ENCODE results near the gene RAD51C. TPM values are rescaled to one million over a fixed set of nuclear protein-coding genes. Genes with fewer than 3 reads are reported as not detected.

RAD51C gene
- total and polyA plus RNA-seq, 10 of the 15 experiments (the other 5 are each of a cell fraction or from before 2014, with no cell fraction given): 59.6 to 267 (median 106) TPM

DNA sequence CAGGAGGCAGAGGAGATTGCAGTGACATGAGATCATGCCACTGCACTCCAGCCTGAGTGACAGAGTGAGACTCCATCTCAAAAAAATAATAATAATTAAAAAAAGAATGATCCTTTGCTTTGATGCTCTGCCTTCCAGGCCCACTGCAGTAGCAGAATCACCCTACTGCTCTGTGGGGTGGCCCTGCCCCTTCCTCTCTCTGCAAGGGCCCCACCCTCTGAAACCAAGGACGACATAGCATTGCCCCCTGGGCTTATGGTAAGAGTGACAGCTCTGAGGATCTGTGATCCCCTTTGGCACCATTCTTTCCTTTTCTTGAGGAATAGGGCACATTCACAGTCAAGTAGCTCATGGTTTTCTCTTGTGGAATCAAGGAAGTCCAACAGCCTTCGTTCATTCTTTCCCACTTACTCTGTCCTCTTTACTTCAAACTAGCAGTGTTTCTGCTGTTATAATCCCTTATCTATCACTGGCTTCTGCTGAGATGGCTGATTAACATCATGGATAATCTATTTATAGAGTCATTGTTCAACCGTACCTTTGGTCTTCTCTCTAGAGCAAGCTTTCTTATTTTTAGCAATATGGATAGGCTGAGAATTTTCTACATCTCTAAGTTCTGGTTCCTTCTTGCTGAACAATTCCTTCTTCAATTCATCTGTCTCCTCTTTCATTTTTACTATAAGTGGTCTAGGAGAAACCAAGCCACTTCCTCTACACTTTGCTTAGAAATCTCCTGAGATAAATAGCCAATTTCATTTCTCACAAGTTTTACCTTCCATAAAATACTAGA, 14.1 kb downstream of the RAD51C start (continued):
- TF ChIP-seq, protein P1, sequence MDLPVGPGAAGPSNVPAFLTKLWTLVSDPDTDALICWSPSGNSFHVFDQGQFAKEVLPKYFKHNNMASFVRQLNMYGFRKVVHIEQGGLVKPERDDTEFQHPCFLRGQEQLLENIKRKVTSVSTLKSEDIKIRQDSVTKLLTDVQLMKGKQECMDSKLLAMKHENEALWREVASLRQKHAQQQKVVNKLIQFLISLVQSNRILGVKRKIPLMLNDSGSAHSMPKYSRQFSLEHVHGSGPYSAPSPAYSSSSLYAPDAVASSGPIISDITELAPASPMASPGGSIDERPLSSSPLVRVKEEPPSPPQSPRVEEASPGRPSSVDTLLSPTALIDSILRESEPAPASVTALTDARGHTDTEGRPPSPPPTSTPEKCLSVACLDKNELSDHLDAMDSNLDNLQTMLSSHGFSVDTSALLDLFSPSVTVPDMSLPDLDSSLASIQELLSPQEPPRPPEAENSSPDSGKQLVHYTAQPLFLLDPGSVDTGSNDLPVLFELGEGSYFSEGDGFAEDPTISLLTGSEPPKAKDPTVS (IDR thresholded peaks at IDR 0.05; ENCODE audit: low read depth, low read length): no peak
- TF ChIP-seq ZNF24 (IDR thresholded peaks at IDR 0.05) (0 out of 2 replicates have a peak, but pooled peaks have one; percentile 8), NFXL1 (IDR thresholded peaks at IDR 0.05; ENCODE audit: borderline replicate concordance) (no peak), IKZF2 (IDR thresholded peaks at IDR 0.05) (peak; percentile 86 to 87), MXI1 (IDR thresholded peaks at IDR 0.05; ENCODE audit: low read depth, low read length) (no peak), KAT2A (conservative IDR thresholded peaks at IDR 0.05; ENCODE audit: control insufficient read depth, low read depth, low read length) (no peak), SMARCA5 (IDR thresholded peaks at IDR 0.05) (peak; percentile 14; the same call in 1 of the 2 replicates), BHLHE40 (IDR thresholded peaks at IDR 0.05; ENCODE audit: borderline replicate concordance in 1 of 2, low read depth in 2 of 2, low read length in 1 of 2) (0 out of 4 replicates have a peak, but pooled peaks of 1 of the 2 experiments have one; percentile 15), EP300 (IDR thresholded peaks at IDR 0.05; ENCODE audit: borderline replicate concordance in 1 of 2, control insufficient read depth in 1 of 2, low read depth in 2 of 2, low read length in 2 of 2) (peak in 1 of 2 experiments; percentile 68; a peak in 1 of 4 replicates), SMC3 (IDR thresholded peaks at IDR 0.05; ENCODE audit: borderline replicate concordance, low read length) (no peak)
- TF ChIP-seq, protein P2, sequence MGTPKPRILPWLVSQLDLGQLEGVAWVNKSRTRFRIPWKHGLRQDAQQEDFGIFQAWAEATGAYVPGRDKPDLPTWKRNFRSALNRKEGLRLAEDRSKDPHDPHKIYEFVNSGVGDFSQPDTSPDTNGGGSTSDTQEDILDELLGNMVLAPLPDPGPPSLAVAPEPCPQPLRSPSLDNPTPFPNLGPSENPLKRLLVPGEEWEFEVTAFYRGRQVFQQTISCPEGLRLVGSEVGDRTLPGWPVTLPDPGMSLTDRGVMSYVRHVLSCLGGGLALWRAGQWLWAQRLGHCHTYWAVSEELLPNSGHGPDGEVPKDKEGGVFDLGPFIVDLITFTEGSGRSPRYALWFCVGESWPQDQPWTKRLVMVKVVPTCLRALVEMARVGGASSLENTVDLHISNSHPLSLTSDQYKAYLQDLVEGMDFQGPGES (IDR thresholded peaks at IDR 0.05): no peak
- TF ChIP-seq, protein P3, sequence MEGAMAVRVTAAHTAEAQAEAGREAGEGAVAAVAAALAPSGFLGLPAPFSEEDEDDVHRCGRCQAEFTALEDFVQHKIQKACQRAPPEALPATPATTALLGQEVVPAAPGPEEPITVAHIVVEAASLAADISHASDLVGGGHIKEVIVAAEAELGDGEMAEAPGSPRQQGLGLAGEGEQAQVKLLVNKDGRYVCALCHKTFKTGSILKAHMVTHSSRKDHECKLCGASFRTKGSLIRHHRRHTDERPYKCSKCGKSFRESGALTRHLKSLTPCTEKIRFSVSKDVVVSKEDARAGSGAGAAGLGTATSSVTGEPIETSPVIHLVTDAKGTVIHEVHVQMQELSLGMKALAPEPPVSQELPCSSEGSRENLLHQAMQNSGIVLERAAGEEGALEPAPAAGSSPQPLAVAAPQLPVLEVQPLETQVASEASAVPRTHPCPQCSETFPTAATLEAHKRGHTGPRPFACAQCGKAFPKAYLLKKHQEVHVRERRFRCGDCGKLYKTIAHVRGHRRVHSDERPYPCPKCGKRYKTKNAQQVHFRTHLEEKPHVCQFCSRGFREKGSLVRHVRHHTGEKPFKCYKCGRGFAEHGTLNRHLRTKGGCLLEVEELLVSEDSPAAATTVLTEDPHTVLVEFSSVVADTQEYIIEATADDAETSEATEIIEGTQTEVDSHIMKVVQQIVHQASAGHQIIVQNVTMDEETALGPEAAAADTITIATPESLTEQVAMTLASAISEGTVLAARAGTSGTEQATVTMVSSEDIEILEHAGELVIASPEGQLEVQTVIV (IDR thresholded peaks at IDR 0.05; ENCODE audit: borderline replicate concordance, partially characterized antibody): no peak
- TF ChIP-seq, protein P4, sequence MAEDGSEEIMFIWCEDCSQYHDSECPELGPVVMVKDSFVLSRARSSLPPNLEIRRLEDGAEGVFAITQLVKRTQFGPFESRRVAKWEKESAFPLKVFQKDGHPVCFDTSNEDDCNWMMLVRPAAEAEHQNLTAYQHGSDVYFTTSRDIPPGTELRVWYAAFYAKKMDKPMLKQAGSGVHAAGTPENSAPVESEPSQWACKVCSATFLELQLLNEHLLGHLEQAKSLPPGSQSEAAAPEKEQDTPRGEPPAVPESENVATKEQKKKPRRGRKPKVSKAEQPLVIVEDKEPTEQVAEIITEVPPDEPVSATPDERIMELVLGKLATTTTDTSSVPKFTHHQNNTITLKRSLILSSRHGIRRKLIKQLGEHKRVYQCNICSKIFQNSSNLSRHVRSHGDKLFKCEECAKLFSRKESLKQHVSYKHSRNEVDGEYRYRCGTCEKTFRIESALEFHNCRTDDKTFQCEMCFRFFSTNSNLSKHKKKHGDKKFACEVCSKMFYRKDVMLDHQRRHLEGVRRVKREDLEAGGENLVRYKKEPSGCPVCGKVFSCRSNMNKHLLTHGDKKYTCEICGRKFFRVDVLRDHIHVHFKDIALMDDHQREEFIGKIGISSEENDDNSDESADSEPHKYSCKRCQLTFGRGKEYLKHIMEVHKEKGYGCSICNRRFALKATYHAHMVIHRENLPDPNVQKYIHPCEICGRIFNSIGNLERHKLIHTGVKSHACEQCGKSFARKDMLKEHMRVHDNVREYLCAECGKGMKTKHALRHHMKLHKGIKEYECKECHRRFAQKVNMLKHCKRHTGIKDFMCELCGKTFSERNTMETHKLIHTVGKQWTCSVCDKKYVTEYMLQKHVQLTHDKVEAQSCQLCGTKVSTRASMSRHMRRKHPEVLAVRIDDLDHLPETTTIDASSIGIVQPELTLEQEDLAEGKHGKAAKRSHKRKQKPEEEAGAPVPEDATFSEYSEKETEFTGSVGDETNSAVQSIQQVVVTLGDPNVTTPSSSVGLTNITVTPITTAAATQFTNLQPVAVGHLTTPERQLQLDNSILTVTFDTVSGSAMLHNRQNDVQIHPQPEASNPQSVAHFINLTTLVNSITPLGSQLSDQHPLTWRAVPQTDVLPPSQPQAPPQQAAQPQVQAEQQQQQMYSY (CRISPR knock-in tag; IDR thresholded peaks at IDR 0.05): no peak
- TF ChIP-seq, protein P5, sequence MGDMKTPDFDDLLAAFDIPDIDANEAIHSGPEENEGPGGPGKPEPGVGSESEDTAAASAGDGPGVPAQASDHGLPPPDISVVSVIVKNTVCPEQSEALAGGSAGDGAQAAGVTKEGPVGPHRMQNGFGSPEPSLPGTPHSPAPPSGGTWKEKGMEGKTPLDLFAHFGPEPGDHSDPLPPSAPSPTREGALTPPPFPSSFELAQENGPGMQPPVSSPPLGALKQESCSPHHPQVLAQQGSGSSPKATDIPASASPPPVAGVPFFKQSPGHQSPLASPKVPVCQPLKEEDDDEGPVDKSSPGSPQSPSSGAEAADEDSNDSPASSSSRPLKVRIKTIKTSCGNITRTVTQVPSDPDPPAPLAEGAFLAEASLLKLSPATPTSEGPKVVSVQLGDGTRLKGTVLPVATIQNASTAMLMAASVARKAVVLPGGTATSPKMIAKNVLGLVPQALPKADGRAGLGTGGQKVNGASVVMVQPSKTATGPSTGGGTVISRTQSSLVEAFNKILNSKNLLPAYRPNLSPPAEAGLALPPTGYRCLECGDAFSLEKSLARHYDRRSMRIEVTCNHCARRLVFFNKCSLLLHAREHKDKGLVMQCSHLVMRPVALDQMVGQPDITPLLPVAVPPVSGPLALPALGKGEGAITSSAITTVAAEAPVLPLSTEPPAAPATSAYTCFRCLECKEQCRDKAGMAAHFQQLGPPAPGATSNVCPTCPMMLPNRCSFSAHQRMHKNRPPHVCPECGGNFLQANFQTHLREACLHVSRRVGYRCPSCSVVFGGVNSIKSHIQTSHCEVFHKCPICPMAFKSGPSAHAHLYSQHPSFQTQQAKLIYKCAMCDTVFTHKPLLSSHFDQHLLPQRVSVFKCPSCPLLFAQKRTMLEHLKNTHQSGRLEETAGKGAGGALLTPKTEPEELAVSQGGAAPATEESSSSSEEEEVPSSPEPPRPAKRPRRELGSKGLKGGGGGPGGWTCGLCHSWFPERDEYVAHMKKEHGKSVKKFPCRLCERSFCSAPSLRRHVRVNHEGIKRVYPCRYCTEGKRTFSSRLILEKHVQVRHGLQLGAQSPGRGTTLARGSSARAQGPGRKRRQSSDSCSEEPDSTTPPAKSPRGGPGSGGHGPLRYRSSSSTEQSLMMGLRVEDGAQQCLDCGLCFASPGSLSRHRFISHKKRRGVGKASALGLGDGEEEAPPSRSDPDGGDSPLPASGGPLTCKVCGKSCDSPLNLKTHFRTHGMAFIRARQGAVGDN (IDR thresholded peaks at IDR 0.05): no peak

Data from GM12878 (cell line).